NCI-H2171 treated with DMSO at 0.1 percent for 48 hours (cell line): ENCODE measurements around the gene GSK3A.
"Not testable (repeated sequence)": the region's sequence is repeated elsewhere in the genome, so short reads cannot be mapped to it uniquely, and the experiment has no call there.

ENCODE experiments used
- DNase-seq: peaks from one replicate; lab custom pipeline; 2025; lab: John Stamatoyannopoulos, UW

Gene GSK3A

GRCh38 chr19:42268142-42268703, 25.8 kb upstream of the GSK3A start:
- peak; percentile 100 for DNase-seq

GRCh38 chr19:42267644-42268141, 25.3 kb upstream of the GSK3A start:
- DNase-seq, result no peak

- not testable (repeated sequence) for DNase-seq
These were observed 24.7 kb upstream of the GSK3A start for GRCh38 chr19:42266928-42267603.

- DNase-seq, result not testable (repeated sequence)
These were observed 23.7 kb upstream of the GSK3A start for GRCh38 chr19:42266105-42266504.

GRCh38 chr19:42261763-42262162, 19.4 kb upstream of the GSK3A start:
- DNase-seq, result no peak

GRCh38 chr19:42257842-42258241, 15.4 kb upstream of the GSK3A start:
- not testable (repeated sequence) for DNase-seq

GRCh38 chr19:42255766-42256745, 13.7 kb upstream of the GSK3A start:
- DNase-seq, result peak; percentile 41

- DNase-seq, result peak; percentile 77
These were observed 12.7 kb upstream of the GSK3A start, which contains the start of gene ERF for GRCh38 chr19:42254850-42255765. Gene ERF (minus strand): TSS chr19:42255128. CDS start chr19:42254999, 129 bp downstream.

- peak; percentile 68 for DNase-seq
These were observed 11.9 kb upstream of the GSK3A start for GRCh38 chr19:42254089-42254849.

GRCh38 chr19:42253245-42254088, 11.1 kb upstream of the GSK3A start:
- DNase-seq, result peak; percentile 68

- DNase-seq, result peak; percentile 68
These were observed 10.2 kb upstream of the GSK3A start for GRCh38 chr19:42252365-42253244.

GRCh38 chr19:42251572-42252358, 9.4 kb upstream of the GSK3A start:
- DNase-seq, result no peak

GRCh38 chr19:42250666-42251531, 8.5 kb upstream of the GSK3A start:
- DNase-seq, result no peak

GRCh38 chr19:42250183-42250665, 7.8 kb upstream of the GSK3A start:
- DNase-seq, result no peak

GRCh38 chr19:42249769-42250168, 7.4 kb upstream of the GSK3A start:
- DNase-seq, result no peak

- DNase-seq, result no peak
These were observed 6.8 kb upstream of the GSK3A start for GRCh38 chr19:42249149-42249750.
